Thyroid gland (tissue), 4 donors: ENCODE results near the gene ICOS. TPM values are rescaled to one million over a fixed set of nuclear protein-coding genes. Genes with fewer than 3 reads are reported as not detected.

Experiments
- DNase-seq, 2 donors: peaks; one replicate each; pipeline ENCODE4 v3.0.0-alpha.2; 2019
- H3K27ac ChIP-seq, 3 donors: fragments of 200-600 bp; sonication (generic); 1 replicate in 2 of 3; 2 replicates in 1 of 3; pipeline ENCODE4 v1.5.1; 2016 to 2019; ENCODE audit warnings: mild to moderate bottlenecking in 1 of 3, moderate library complexity in 1 of 3
- H3K27me3 ChIP-seq: fragments of 200-600 bp; sonication (generic); one replicate; pipeline ENCODE4 v1.5.1; 2019
- H3K36me3 ChIP-seq, 2 donors: fragments of 200-600 bp; sonication (generic); one replicate each; pipeline ENCODE4 v1.5.1; 2016 to 2019
- H3K4me1 ChIP-seq, 2 donors: fragments of 200-600 bp; sonication (generic); one replicate each; pipeline ENCODE4 v1.5.1; 2017 to 2019
- H3K4me3 ChIP-seq, 3 donors: fragments of 200-600 bp; sonication (generic); replicated peaks in 1 of 3; 1 replicate in 2 of 3; 2 replicates in 1 of 3; pipeline ENCODE4 v1.5.1; 2016; ENCODE audit warnings: mild to moderate bottlenecking in 1 of 3
- H3K9me3 ChIP-seq: fragments of 200-600 bp; sonication (generic); one replicate; pipeline ENCODE4 v1.5.1; 2017
- CTCF ChIP-seq, 6 experiments: fragments of 200-600 bp in 3 of 6; fragments of 450-650 bp in 3 of 6; sonication (generic) in 3 of 6; IDR thresholded peaks; one replicate each; pipeline ENCODE4 v1.5.1; 2016 to 2019; ENCODE audit warnings: antibody characterized with exemption in 6 of 6, mild to moderate bottlenecking in 2 of 6, inconsistent platforms in 1 of 6, moderate library complexity in 1 of 6
- POLR2A ChIP-seq, 2 donors: fragments of 450-650 bp; IDR thresholded peaks; one replicate each; pipeline ENCODE4 v1.6.1; 2017; ENCODE audit warnings: antibody characterized with exemption in 2 of 2, mild to moderate bottlenecking in 2 of 2, moderate library complexity in 1 of 2
- WGBS, 2 donors: methylation state at CpG; one replicate each; pipeline ENCODE4 v1.1.5; 2017; 5-methylcytosine and 5-hydroxymethylcytosine counted together
- intact Hi-C: fragments of 100-400 bp; cut with DNase I; formaldehyde crosslinking; loops from one replicate; pipeline ENCODE4 v1.15.1; 2023
- total RNA-seq, 4 donors: library from RNA; depleted of rRNA; stranded (reverse); fragments of >200 nt; gene quantifications; one replicate each; pipeline ENCODE4 v1.2.3, GENCODE V29; 2016

The ICOS gene
- total RNA-seq, 4 donors from 2014 or later: 0.59 to 1.2 (median 1.0) TPM; not detected in 1

GRCh38 chr2:203988500-203989260 is 52.1 kb downstream of the ICOS start:
- Histone ChIP-seq H3K27ac (no peak overlapping the region), H3K4me3 (no peak overlapping the region), H3K36me3 (no peaks in the 10 kb centered on the region), H3K9me3 (no peaks in the 10 kb centered on the region), H3K27me3 (no peaks in the 10 kb centered on the region), H3K4me1 (no peaks in the 10 kb centered on the region)
- 81 to 93% methylated on average over 6 of the region's 6 CpGs for WGBS, 2 donors
- intact Hi-C loops: no loop called here
- DNase-seq: no peak
- TF ChIP-seq POLR2A (IDR thresholded peaks at IDR 0.05) (no peak), CTCF (IDR thresholded peaks at IDR 0.05) (no peak)

GRCh38 chr2:203989521-203989920 is 53.0 kb downstream of the ICOS start:
- H3K27ac ChIP-seq: no peak overlapping the region

GRCh38 chr2:203992509-203992908 is 55.9 kb downstream of the ICOS start:
- Histone ChIP-seq H3K4me1 (no peaks in the 10 kb centered on the region), H3K9me3 (no peaks in the 10 kb centered on the region), H3K4me3 (no peak overlapping the region), H3K36me3 (no peaks in the 10 kb centered on the region), H3K27ac (no peak overlapping the region), H3K27me3 (no peaks in the 10 kb centered on the region)
- no peak for DNase-seq
- intact Hi-C loops: no loop called here
- WGBS, 2 donors: 66 to 72% methylated on average over 1 of the region's 1 CpG
- TF ChIP-seq POLR2A (IDR thresholded peaks at IDR 0.05) (no peak), CTCF (IDR thresholded peaks at IDR 0.05) (no peak)

More at GRCh38 chr2:203989521-203989920, 53.0 kb downstream of the ICOS start:
- 80 to 90% methylated on average over 2 of the region's 2 CpGs for WGBS, 2 donors
- intact Hi-C loops: no loop called here
- Histone ChIP-seq H3K9me3 (no peaks in the 10 kb centered on the region), H3K4me1 (no peaks in the 10 kb centered on the region), H3K27me3 (no peaks in the 10 kb centered on the region), H3K36me3 (no peaks in the 10 kb centered on the region), H3K4me3 (no peak overlapping the region)
- no peak for TF ChIP-seq POLR2A (IDR thresholded peaks at IDR 0.05)
- no peak for DNase-seq

GRCh38 chr2:203993011-203993410 is 56.4 kb downstream of the ICOS start:
- intact Hi-C loops: no loop called here
- no peak overlapping the region for H3K27ac ChIP-seq
- WGBS, 2 donors: 71 to 73% methylated on average over 4 of the region's 4 CpGs
- no peaks in the 10 kb centered on the region for H3K9me3 ChIP-seq
- H3K4me3 ChIP-seq: no peak overlapping the region
- DNase-seq: no peak
- H3K36me3 ChIP-seq: no peaks in the 10 kb centered on the region
- no peaks in the 10 kb centered on the region for H3K27me3 ChIP-seq
- no peaks in the 10 kb centered on the region for H3K4me1 ChIP-seq
- TF ChIP-seq POLR2A (IDR thresholded peaks at IDR 0.05) (no peak), CTCF (IDR thresholded peaks at IDR 0.05) (no peak)

GRCh38 chr2:203993560-203993959 is 57.0 kb downstream of the ICOS start:
- TF ChIP-seq CTCF (IDR thresholded peaks at IDR 0.05) (no peak), POLR2A (IDR thresholded peaks at IDR 0.05) (no peak)
- WGBS, 2 donors: 93 to 94% methylated on average over 4 of the region's 4 CpGs
- Histone ChIP-seq H3K36me3 (no peaks in the 10 kb centered on the region), H3K4me3 (no peak overlapping the region), H3K27ac (no peak overlapping the region), H3K27me3 (no peaks in the 10 kb centered on the region), H3K4me1 (no peaks in the 10 kb centered on the region), H3K9me3 (no peaks in the 10 kb centered on the region)
- no peak for DNase-seq
- intact Hi-C loops: no loop called here
